ENCODE measurements around the gene GCGR. TPM values are rescaled to one million over a fixed set of nuclear protein-coding genes. Genes with fewer than 3 reads are reported as not detected.

Gene GCGR
- total and polyA plus RNA-seq, 10 of the 15 experiments (the other 5 are each of a cell fraction or from before 2014, with no cell fraction given), result not detected

GRCh38 chr17:81845361-81845760 is 41.4 kb downstream of the GCGR start:
- WGBS (ENCODE audit: insufficient coverage, insufficient replicate concordance, low lambda C conversion rate, missing lambda C conversion rate), result 93% methylated on average over 13 of the region's 13 CpGs

GRCh38 chr17:81845881-81846742 is 42.2 kb downstream of the GCGR start:
- H3K4me3 ChIP-seq, result no peak overlapping the region
- no peak overlapping the region for H3K27ac ChIP-seq (ENCODE audit: control insufficient read depth, insufficient read depth)
- TF ChIP-seq CREB1 (IDR thresholded peaks at IDR 0.05; ENCODE audit: low read depth) (no peak), POLR2A (IDR thresholded peaks at IDR 0.05; ENCODE audit: low read depth, low read length) (peak; percentile 40), BACH1 (IDR thresholded peaks at IDR 0.05; ENCODE audit: borderline replicate concordance) (no peak), E2F8 (IDR thresholded peaks at IDR 0.05; ENCODE audit: low read depth, partially characterized antibody) (no peak), REST (IDR thresholded peaks at IDR 0.05; ENCODE audit: low read depth, low read length) (no peak), BMI1 (IDR thresholded peaks at IDR 0.05; ENCODE audit: borderline replicate concordance) (no peak)
- WGBS (ENCODE audit: insufficient coverage, insufficient replicate concordance, low lambda C conversion rate, missing lambda C conversion rate), result 91% methylated on average over 33 of the region's 38 CpGs
- intact Hi-C loops (cut with micrococcal nuclease; ENCODE audit: unreplicated experiment), result no loop called here
- no peak for ATAC-seq
- no peaks in the 10 kb centered on the region for H3K4me1 ChIP-seq (ENCODE audit: control insufficient read depth, insufficient read depth, low read length)
- no peak for FAIRE-seq
- in situ Hi-C loops (cut with MboI), result no loop called here
- H3K36me3 ChIP-seq (ENCODE audit: control insufficient read depth in 2 of 2, insufficient read depth in 2 of 2, low read length in 1 of 2), result peaks cover 33 to 40% of the 10 kb centered on the region in 2 experiments
- ChIA-PET SMC1A (ENCODE audit: uncharacterized antibody, unreplicated experiment) (no interaction called here), CTCF (no interaction called here), POLR2A (no interaction called here), RAD21 (ENCODE audit: unreplicated experiment) (no interaction called here)
- no TSS peak for BruUV-seq (replicated peaks)
- no peak overlapping the region for H3K4me2 ChIP-seq (ENCODE audit: control insufficient read depth, insufficient read depth)
- no peaks in the 10 kb centered on the region for H3K27me3 ChIP-seq (replicated peaks in 1 of 2; ENCODE audit: control insufficient read depth in 2 of 2, insufficient read depth in 2 of 2, low read length in 1 of 2)
- H3K9me3 ChIP-seq (replicated peaks; ENCODE audit: control insufficient read depth, insufficient read depth, low read length), result no peaks in the 10 kb centered on the region
- H4K20me1 ChIP-seq (ENCODE audit: control insufficient read depth, insufficient read depth), result no peaks in the 10 kb centered on the region
- DNase-seq (ENCODE audit: low read depth, low spot score), result no peak
- no peaks in the 10 kb centered on the region for H3K79me2 ChIP-seq (ENCODE audit: control insufficient read depth, insufficient read depth, low read length)
- H2AFZ ChIP-seq (ENCODE audit: control insufficient read depth, low read depth, low read length), result no peak overlapping the region
- no peak overlapping the region for H3K9ac ChIP-seq (ENCODE audit: control insufficient read depth, insufficient read depth, low read length)

More at GRCh38 chr17:81845361-81845760, 41.4 kb downstream of the GCGR start:
- H3K4me1 ChIP-seq (ENCODE audit: control insufficient read depth, insufficient read depth, low read length), result no peaks in the 10 kb centered on the region
- H3K36me3 ChIP-seq (ENCODE audit: control insufficient read depth in 2 of 2, insufficient read depth in 2 of 2, low read length in 1 of 2), result peaks cover 33 to 40% of the 10 kb centered on the region in 2 experiments
- no peaks in the 10 kb centered on the region for H4K20me1 ChIP-seq (ENCODE audit: control insufficient read depth, insufficient read depth)
- H3K4me3 ChIP-seq, result no peak overlapping the region
- H3K27ac ChIP-seq (ENCODE audit: control insufficient read depth, insufficient read depth), result no peak overlapping the region
- ChIA-PET RAD21 (ENCODE audit: unreplicated experiment) (no interaction called here), POLR2A (no interaction called here), SMC1A (ENCODE audit: uncharacterized antibody, unreplicated experiment) (no interaction called here), CTCF (interaction anchor here (0.6 kb wide), 1 partner anchor 11 kb away, joined by 3 read pairs; no protein-coding TSS in a partner anchor)
- in situ Hi-C loops (cut with MboI) (no loop called here), intact Hi-C loops (cut with micrococcal nuclease; ENCODE audit: unreplicated experiment) (no loop called here)
- H3K9ac ChIP-seq (ENCODE audit: control insufficient read depth, insufficient read depth, low read length), result no peak overlapping the region
- no peak overlapping the region for H2AFZ ChIP-seq (ENCODE audit: control insufficient read depth, low read depth, low read length)
- H3K9me3 ChIP-seq (replicated peaks; ENCODE audit: control insufficient read depth, insufficient read depth, low read length), result no peaks in the 10 kb centered on the region
- no TSS peak for BruUV-seq (replicated peaks)
- DNase-seq (ENCODE audit: low read depth, low spot score) (no peak), ATAC-seq (no peak), FAIRE-seq (no peak)
- H3K27me3 ChIP-seq (replicated peaks in 1 of 2; ENCODE audit: control insufficient read depth in 2 of 2, insufficient read depth in 2 of 2, low read length in 1 of 2), result no peaks in the 10 kb centered on the region
- no peaks in the 10 kb centered on the region for H3K79me2 ChIP-seq (ENCODE audit: control insufficient read depth, insufficient read depth, low read length)
- H3K4me2 ChIP-seq (ENCODE audit: control insufficient read depth, insufficient read depth), result no peak overlapping the region
- no peak for TF ChIP-seq PAX8 (IDR thresholded peaks at IDR 0.05)
- 0 out of 2 replicates have a peak, but pooled peaks have one; percentile 43 for TF ChIP-seq POLR2A (IDR thresholded peaks at IDR 0.05; ENCODE audit: low read depth, low read length)
